HCT116 (cell line): ENCODE data around the gene SPSB3.

Source experiments
- CTCF ChIP-seq, 3 experiments: fragments of 200-600 bp in 1 of 3; sonication (generic) in 1 of 3; IDR thresholded peaks in 2 of 3; conservative IDR thresholded peaks in 1 of 3; 2 replicates each; pipeline ENCODE4 v1.5.1; 2012 to 2017; ENCODE audit warnings: low read depth in 2 of 3, low read length in 2 of 3, antibody characterized with exemption in 1 of 3, borderline replicate concordance in 1 of 3, control low read depth in 1 of 3, mild to moderate bottlenecking in 1 of 3, mixed read lengths in 1 of 3, mixed run types in 1 of 3, moderate library complexity in 1 of 3; ENCODE audit not compliant: insufficient read depth in 1 of 3
- ELF1 ChIP-seq: IDR thresholded peaks from 2 replicates; pipeline ENCODE4 v1.6.1; 2012; ENCODE audit warnings: low read depth, borderline replicate concordance
- EZH2phosphoT487 ChIP-seq: fragments of 200-600 bp; IDR thresholded peaks from 2 replicates; pipeline ENCODE4 v1.6.1; 2018; ENCODE audit warnings: antibody characterized with exemption, borderline replicate concordance
- POLR2A ChIP-seq: IDR thresholded peaks from 2 replicates; pipeline ENCODE4 v1.7.0; 2011; ENCODE audit warnings: borderline replicate concordance; ENCODE audit not compliant: insufficient read depth, insufficient read length; ENCODE audit errors: extremely low read depth
- POLR2AphosphoS5 ChIP-seq: IDR thresholded peaks from 2 replicates; pipeline ENCODE4 v1.6.1; 2011; ENCODE audit warnings: mild to moderate bottlenecking, low read depth, low read length, moderate library complexity
- SIN3A ChIP-seq: IDR thresholded peaks from 2 replicates; pipeline ENCODE4 v1.6.1; 2012; ENCODE audit warnings: low read depth
- ZFX ChIP-seq: fragments of 450-650 bp; IDR thresholded peaks from 2 replicates; pipeline ENCODE4 v1.6.1; 2017
- TF ChIP-seq, protein P1 (sequence below): IDR thresholded peaks from 2 replicates; pipeline ENCODE4 v1.6.1; 2012

DNA sequence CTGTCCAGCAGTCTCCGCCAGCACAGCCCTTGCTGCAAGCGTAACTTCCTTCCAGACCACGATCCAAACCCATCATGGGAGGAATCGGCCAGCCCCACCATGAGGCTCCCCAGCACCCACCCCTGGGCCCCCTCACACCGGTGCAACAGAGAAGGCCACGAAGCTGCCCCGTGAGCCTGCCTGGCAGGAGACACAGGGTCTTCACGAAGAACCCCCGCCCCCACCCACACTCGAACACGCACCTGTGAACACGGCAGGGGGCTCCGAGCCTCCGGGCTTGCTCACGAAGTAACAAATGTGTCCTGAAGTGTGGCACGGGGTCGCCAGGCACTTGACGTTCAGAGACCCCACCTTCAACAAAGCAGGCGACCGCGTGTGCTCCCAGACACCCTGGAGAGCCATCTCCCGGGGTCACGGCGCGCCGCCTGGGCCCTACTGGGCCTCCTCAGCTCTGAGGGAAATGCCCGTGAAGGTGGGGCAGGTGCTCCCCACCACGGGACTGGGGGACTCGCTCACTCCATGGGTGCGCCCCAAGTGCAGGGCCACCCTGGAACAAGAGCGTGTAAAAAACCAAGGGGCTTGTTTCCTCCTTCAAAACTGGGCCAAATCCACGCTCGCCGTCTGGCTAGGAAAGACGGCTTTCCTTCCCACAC, 36.6 kb upstream of the SPSB3 start:
- no peak for TF ChIP-seq SIN3A
- TF ChIP-seq CTCF (IDR thresholded peaks at IDR 0.05 in 2 of 3, conservative IDR thresholded peaks at IDR 0.05 in 1 of 3; ENCODE audit: borderline replicate concordance in 1 of 3, insufficient read depth in 1 of 3, low read depth in 2 of 3, low read length in 2 of 3): no peak
- no peak for TF ChIP-seq POLR2AphosphoS5
- no peak for TF ChIP-seq POLR2A
- TF ChIP-seq ELF1: no peak
- TF ChIP-seq, protein P1, sequence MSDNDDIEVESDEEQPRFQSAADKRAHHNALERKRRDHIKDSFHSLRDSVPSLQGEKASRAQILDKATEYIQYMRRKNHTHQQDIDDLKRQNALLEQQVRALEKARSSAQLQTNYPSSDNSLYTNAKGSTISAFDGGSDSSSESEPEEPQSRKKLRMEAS: no peak
- no peak for TF ChIP-seq EZH2phosphoT487
- TF ChIP-seq ZFX: no peak
